Thyroid gland (tissue), 4 donors: ENCODE data around the gene C13orf46.

Source experiments
- POLR2A ChIP-seq, 2 donors: fragments of 450-650 bp; IDR thresholded peaks; one replicate each; pipeline ENCODE4 v1.6.1; 2017; ENCODE audit warnings: antibody characterized with exemption in 2 of 2, mild to moderate bottlenecking in 2 of 2, moderate library complexity in 1 of 2
- TF ChIP-seq, protein P1 (sequence below), 6 experiments: fragments of 200-600 bp in 3 of 6; fragments of 450-650 bp in 3 of 6; sonication (generic) in 3 of 6; IDR thresholded peaks; one replicate each; pipeline ENCODE4 v1.5.1; 2016 to 2019; ENCODE audit warnings: antibody characterized with exemption in 6 of 6, mild to moderate bottlenecking in 2 of 6, inconsistent platforms in 1 of 6, moderate library complexity in 1 of 6

- TF ChIP-seq, protein P1, sequence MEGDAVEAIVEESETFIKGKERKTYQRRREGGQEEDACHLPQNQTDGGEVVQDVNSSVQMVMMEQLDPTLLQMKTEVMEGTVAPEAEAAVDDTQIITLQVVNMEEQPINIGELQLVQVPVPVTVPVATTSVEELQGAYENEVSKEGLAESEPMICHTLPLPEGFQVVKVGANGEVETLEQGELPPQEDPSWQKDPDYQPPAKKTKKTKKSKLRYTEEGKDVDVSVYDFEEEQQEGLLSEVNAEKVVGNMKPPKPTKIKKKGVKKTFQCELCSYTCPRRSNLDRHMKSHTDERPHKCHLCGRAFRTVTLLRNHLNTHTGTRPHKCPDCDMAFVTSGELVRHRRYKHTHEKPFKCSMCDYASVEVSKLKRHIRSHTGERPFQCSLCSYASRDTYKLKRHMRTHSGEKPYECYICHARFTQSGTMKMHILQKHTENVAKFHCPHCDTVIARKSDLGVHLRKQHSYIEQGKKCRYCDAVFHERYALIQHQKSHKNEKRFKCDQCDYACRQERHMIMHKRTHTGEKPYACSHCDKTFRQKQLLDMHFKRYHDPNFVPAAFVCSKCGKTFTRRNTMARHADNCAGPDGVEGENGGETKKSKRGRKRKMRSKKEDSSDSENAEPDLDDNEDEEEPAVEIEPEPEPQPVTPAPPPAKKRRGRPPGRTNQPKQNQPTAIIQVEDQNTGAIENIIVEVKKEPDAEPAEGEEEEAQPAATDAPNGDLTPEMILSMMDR (IDR thresholded peaks at IDR 0.05), result no peak
- no peak for TF ChIP-seq POLR2A (IDR thresholded peaks at IDR 0.05)
These were observed 7.7 kb downstream of the C13orf46 start for GRCh38 chr13:113965968-113966884.
